Right atrium auricular region (tissue), 2 donors: ENCODE data around the gene RNF166. TPM values are rescaled to one million over a fixed set of nuclear protein-coding genes. Genes with fewer than 3 reads are reported as not detected.

Experiments
- DNase-seq: peaks from one replicate; pipeline ENCODE4 v3.0.0-alpha.2; 2019; ENCODE audit warnings: low spot score
- H3K27ac ChIP-seq, 2 donors: fragments of 200-600 bp; sonication (generic); 1 replicate in 1 of 2; 2 replicates in 1 of 2; pipeline ENCODE4 v1.5.1; 2016 to 2019
- H3K27me3 ChIP-seq, 2 donors: fragments of 200-600 bp; sonication (generic); one replicate each; pipeline versions ENCODE4 v1.5.1 to v1.6.0; 2017 to 2019
- H3K36me3 ChIP-seq: fragments of 200-600 bp; sonication (generic); one replicate; pipeline ENCODE4 v1.5.1; 2016
- H3K4me1 ChIP-seq, 2 donors: fragments of 200-600 bp; sonication (generic); one replicate each; pipeline versions ENCODE4 v1.5.1 to v1.6.0; 2017 to 2019
- H3K4me3 ChIP-seq, 2 donors: fragments of 200-600 bp; sonication (generic); 1 replicate in 1 of 2; 2 replicates in 1 of 2; pipeline ENCODE4 v1.5.1; 2017 to 2019; ENCODE audit warnings: mild to moderate bottlenecking in 1 of 2, moderate library complexity in 1 of 2
- H3K9me3 ChIP-seq, 2 donors: fragments of 200-600 bp; sonication (generic); one replicate each; pipeline ENCODE4 v1.5.1; 2019
- CTCF ChIP-seq, 2 donors: fragments of 200-600 bp; sonication (generic); IDR thresholded peaks; one replicate each; pipeline ENCODE4 v1.5.1; 2019; ENCODE audit warnings: antibody characterized with exemption in 2 of 2
- total RNA-seq, 2 donors: library from RNA; depleted of rRNA; stranded (reverse); fragments of >200 nt; gene quantifications; one replicate each; pipeline ENCODE4 v1.1.0, GENCODE V29; 2016

The RNF166 gene
- total RNA-seq, 2 donors from 2014 or later, result 16.9 to 19.4 TPM

- Histone ChIP-seq H3K36me3 (peaks cover 63% of the 10 kb centered on the region), H3K27ac (no peak overlapping the region), H3K27me3 (no peaks in the 10 kb centered on the region), H3K9me3 (no peaks in the 10 kb centered on the region), H3K4me3 (no peak overlapping the region), H3K4me1 (no peaks in the 10 kb centered on the region)
- DNase-seq, result no peak
- TF ChIP-seq CTCF (IDR thresholded peaks at IDR 0.05), result no peak
Measured at GRCh38 chr16:88726981-88727380, 20.8 kb upstream of the RNF166 start.

GRCh38 chr16:88726408-88726749, 20.2 kb upstream of the RNF166 start:
- Histone ChIP-seq H3K36me3 (peaks cover 69% of the 10 kb centered on the region), H3K4me1 (no peaks in the 10 kb centered on the region), H3K27me3 (no peaks in the 10 kb centered on the region), H3K27ac (no peak overlapping the region), H3K4me3 (no peak overlapping the region), H3K9me3 (no peaks in the 10 kb centered on the region)
- TF ChIP-seq CTCF (IDR thresholded peaks at IDR 0.05), result no peak
- DNase-seq, result no peak

GRCh38 chr16:88725609-88726407, 19.6 kb upstream of the RNF166 start:
- Histone ChIP-seq H3K4me3 (no peak overlapping the region), H3K9me3 (no peaks in the 10 kb centered on the region), H3K27me3 (no peaks in the 10 kb centered on the region), H3K36me3 (peaks cover 69% of the 10 kb centered on the region), H3K27ac (no peak overlapping the region), H3K4me1 (no peaks in the 10 kb centered on the region)
- no peak for DNase-seq
- TF ChIP-seq CTCF (IDR thresholded peaks at IDR 0.05), result no peak

GRCh38 chr16:88724855-88725555, 18.8 kb upstream of the RNF166 start:
- H3K4me1 ChIP-seq, result no peaks in the 10 kb centered on the region
- peaks cover 68% of the 10 kb centered on the region for H3K36me3 ChIP-seq
- H3K27me3 ChIP-seq, result no peaks in the 10 kb centered on the region
- no peak for DNase-seq
- no peak overlapping the region for H3K27ac ChIP-seq
- no peak overlapping the region for H3K4me3 ChIP-seq
- TF ChIP-seq CTCF (IDR thresholded peaks at IDR 0.05), result no peak
- no peaks in the 10 kb centered on the region for H3K9me3 ChIP-seq

- Histone ChIP-seq H3K27ac (no peak overlapping the region), H3K27me3 (no peaks in the 10 kb centered on the region), H3K9me3 (no peaks in the 10 kb centered on the region), H3K4me3 (no peak overlapping the region), H3K4me1 (no peaks in the 10 kb centered on the region), H3K36me3 (peaks cover 78% of the 10 kb centered on the region)
- no peak for TF ChIP-seq CTCF (IDR thresholded peaks at IDR 0.05)
- DNase-seq, result no peak
Measured at GRCh38 chr16:88723911-88724310, 17.7 kb upstream of the RNF166 start.
